H7 (cell line): ENCODE data around the gene ZDHHC8. TPM values are rescaled to one million over a fixed set of nuclear protein-coding genes. Genes with fewer than 3 reads are reported as not detected.

Source experiments
- DNase-seq: peaks from one replicate; pipeline ENCODE4 v3.0.0; 2012
- H3K27me3 ChIP-seq: 2 replicates; pipeline ENCODE4 v1.6.0; 2011; ENCODE audit warnings: mild to moderate bottlenecking, low read length; ENCODE audit not compliant: control insufficient read depth, insufficient read depth
- H3K36me3 ChIP-seq: replicated peaks from 2 replicates; pipeline ENCODE4 v1.5.1; 2011; ENCODE audit warnings: low read length; ENCODE audit not compliant: control insufficient read depth, insufficient read depth
- H3K4me3 ChIP-seq: 2 replicates; pipeline ENCODE4 v1.5.1; 2011; ENCODE audit warnings: low read depth, mild to moderate bottlenecking, control low read depth, low read length, moderate library complexity; ENCODE audit not compliant: insufficient read depth
- total RNA-seq: library from RNA; depleted of rRNA; stranded (reverse); fragments of >200 nt; shearing (Covaris generic); gene quantifications from 2 replicates; pipeline ENCODE4 v1.2.3, GENCODE V29; 2014; rRNA removed

The ZDHHC8 gene
- total RNA-seq, 1 experiment from 2014 or later, result 16.6 TPM

GRCh38 chr22:20194681-20195593 lies 63.3 kb downstream of the ZDHHC8 start:
- Histone ChIP-seq H3K36me3 (no peaks in the 10 kb centered on the region), H3K27me3 (no peaks in the 10 kb centered on the region), H3K4me3 (no peak overlapping the region)
- DNase-seq, result peak; percentile 82

DNA sequence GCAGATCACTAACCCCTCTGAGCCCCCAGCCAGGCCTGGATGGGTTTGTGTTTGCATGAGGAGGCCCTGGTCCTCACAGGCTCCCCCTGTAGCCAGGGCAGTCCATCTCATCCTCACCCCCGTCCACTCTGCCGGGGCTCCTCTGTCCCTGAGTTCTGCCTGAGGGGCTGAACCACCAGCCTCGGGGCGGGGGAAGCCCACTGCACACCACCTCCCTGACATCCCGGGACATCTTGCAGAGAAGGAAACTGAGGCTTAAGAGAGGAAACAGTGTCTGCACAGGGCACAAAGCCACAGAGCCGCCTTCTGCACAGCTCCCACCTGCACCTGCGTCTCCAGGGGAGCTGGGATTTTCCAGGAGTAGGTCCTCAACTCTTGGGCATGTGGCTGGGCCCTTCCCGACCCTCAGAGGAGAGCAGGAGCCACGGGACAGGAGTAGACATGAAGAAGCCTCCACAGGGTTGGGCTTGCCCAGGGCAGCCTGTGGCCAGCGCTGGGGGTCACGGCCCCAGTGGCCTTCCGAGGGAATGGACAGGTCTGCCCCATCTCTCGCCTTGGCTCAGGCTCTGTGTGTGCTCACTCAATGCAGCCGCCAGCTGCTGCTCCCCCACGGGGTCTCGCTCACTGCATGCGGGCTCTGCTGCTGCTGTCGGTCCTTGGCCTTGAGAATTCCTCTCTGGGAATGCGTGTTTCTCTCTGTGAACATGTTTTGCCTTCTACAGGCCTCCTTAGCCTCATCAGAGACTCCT lies 64.7 kb downstream of the ZDHHC8 start:
- Histone ChIP-seq H3K27me3 (no peaks in the 10 kb centered on the region), H3K4me3 (no peak overlapping the region), H3K36me3 (no peaks in the 10 kb centered on the region)
- DNase-seq, result peak; percentile 81

Other genes starting within 250 kb of the ZDHHC8 start
- 1.4 and 1.7 TPM in 2 replicates for gene COMT, start 190.0 kb upstream of the ZDHHC8 start, total RNA-seq
- 3.3 and 5.0 TPM in 2 replicates for gene TXNRD2, start 190.0 kb upstream of the ZDHHC8 start, total RNA-seq
- gene ARVCF, start 115.0 kb upstream of the ZDHHC8 start, total RNA-seq, result 35.8 and 40.8 TPM in 2 replicates
- 11.3 and 15.7 TPM in 2 replicates for gene TANGO2, start 110.7 kb upstream of the ZDHHC8 start, total RNA-seq
- 23.0 and 37.3 TPM in 2 replicates for gene DGCR8, start 51.6 kb upstream of the ZDHHC8 start, total RNA-seq
- 564 and 664 TPM in 2 replicates for gene RANBP1, start 15.7 kb upstream of the ZDHHC8 start, total RNA-seq
- 78.5 and 88.6 TPM in 2 replicates for gene TRMT2A, start 14.6 kb upstream of the ZDHHC8 start, total RNA-seq
- gene CCDC188, start 19.3 kb downstream of the ZDHHC8 start, total RNA-seq, result not detected in 2 replicates
- gene RTN4R, start 136.5 kb downstream of the ZDHHC8 start, total RNA-seq, result 28.3 and 30.4 TPM in 2 replicates
- gene DGCR6L, start 188.3 kb downstream of the ZDHHC8 start, total RNA-seq, result 78.3 and 115 TPM in 2 replicates